ENCODE measurements around the gene COLGALT1. TPM values are rescaled to one million over a fixed set of nuclear protein-coding genes. Genes with fewer than 3 reads are reported as not detected.

The COLGALT1 gene
- total and polyA plus RNA-seq, 9 of the 15 experiments (the other 6 are each of a cell fraction or from before 2014, with no cell fraction given) = 4.9 to 119 (median 82.6) TPM

GRCh38 chr19:17605761-17606589, 50.5 kb downstream of the COLGALT1 start (continued):
- TF ChIP-seq, protein P1, sequence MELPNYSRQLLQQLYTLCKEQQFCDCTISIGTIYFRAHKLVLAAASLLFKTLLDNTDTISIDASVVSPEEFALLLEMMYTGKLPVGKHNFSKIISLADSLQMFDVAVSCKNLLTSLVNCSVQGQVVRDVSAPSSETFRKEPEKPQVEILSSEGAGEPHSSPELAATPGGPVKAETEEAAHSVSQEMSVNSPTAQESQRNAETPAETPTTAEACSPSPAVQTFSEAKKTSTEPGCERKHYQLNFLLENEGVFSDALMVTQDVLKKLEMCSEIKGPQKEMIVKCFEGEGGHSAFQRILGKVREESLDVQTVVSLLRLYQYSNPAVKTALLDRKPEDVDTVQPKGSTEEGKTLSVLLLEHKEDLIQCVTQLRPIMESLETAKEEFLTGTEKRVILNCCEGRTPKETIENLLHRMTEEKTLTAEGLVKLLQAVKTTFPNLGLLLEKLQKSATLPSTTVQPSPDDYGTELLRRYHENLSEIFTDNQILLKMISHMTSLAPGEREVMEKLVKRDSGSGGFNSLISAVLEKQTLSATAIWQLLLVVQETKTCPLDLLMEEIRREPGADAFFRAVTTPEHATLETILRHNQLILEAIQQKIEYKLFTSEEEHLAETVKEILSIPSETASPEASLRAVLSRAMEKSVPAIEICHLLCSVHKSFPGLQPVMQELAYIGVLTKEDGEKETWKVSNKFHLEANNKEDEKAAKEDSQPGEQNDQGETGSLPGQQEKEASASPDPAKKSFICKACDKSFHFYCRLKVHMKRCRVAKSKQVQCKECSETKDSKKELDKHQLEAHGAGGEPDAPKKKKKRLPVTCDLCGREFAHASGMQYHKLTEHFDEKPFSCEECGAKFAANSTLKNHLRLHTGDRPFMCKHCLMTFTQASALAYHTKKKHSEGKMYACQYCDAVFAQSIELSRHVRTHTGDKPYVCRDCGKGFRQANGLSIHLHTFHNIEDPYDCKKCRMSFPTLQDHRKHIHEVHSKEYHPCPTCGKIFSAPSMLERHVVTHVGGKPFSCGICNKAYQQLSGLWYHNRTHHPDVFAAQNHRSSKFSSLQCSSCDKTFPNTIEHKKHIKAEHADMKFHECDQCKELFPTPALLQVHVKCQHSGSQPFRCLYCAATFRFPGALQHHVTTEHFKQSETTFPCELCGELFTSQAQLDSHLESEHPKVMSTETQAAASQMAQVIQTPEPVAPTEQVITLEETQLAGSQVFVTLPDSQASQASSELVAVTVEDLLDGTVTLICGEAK (IDR thresholded peaks at IDR 0.05) = no peak
- TF ChIP-seq, protein P1 (CRISPR knock-in tag; IDR thresholded peaks at IDR 0.05) = no peak
- TF ChIP-seq MAFG (tag; conservative IDR thresholded peaks at IDR 0.05) (no peak), PCBP1 (IDR thresholded peaks at IDR 0.05; ENCODE audit: low read depth, low read length, poor library complexity, severe bottlenecking) (peak; percentile 72), CBFB (CRISPR knock-in tag; IDR thresholded peaks at IDR 0.05) (peak; percentile 80; the same call in 1 of the 2 replicates), TCF7L2 (IDR thresholded peaks at IDR 0.05; ENCODE audit: low read depth, low read length) (no peak), NONO (IDR thresholded peaks at IDR 0.05; ENCODE audit: low read depth in 2 of 2, low read length in 1 of 2) (peak; percentile 67 to 95), ATF1 (CRISPR knock-in tag; IDR thresholded peaks at IDR 0.05) (no peak; the same call in 1 of the 2 replicates), ATF1 (tag; IDR thresholded peaks at IDR 0.05) (peak; percentile 94), TOE1 (IDR thresholded peaks at IDR 0.05; ENCODE audit: borderline replicate concordance) (0 out of 2 replicates have a peak, but pooled peaks have one; percentile 13), TOE1 (CRISPR knock-in tag; IDR thresholded peaks at IDR 0.05; ENCODE audit: borderline replicate concordance, low read depth) (peak; percentile 97), ZNF766 (CRISPR knock-in tag; conservative IDR thresholded peaks at IDR 0.05) (no peak), U2AF2 (optimal IDR thresholded peaks at IDR 0.05; ENCODE audit: low read depth, low read length) (no peak), MCM3 (IDR thresholded peaks at IDR 0.05) (no peak), CTBP1 (IDR thresholded peaks at IDR 0.05; ENCODE audit: borderline replicate concordance) (peak; percentile 99)
- TF ChIP-seq, protein P2, sequence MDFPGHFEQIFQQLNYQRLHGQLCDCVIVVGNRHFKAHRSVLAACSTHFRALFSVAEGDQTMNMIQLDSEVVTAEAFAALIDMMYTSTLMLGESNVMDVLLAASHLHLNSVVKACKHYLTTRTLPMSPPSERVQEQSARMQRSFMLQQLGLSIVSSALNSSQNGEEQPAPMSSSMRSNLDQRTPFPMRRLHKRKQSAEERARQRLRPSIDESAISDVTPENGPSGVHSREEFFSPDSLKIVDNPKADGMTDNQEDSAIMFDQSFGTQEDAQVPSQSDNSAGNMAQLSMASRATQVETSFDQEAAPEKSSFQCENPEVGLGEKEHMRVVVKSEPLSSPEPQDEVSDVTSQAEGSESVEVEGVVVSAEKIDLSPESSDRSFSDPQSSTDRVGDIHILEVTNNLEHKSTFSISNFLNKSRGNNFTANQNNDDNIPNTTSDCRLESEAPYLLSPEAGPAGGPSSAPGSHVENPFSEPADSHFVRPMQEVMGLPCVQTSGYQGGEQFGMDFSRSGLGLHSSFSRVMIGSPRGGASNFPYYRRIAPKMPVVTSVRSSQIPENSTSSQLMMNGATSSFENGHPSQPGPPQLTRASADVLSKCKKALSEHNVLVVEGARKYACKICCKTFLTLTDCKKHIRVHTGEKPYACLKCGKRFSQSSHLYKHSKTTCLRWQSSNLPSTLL (IDR thresholded peaks at IDR 0.05) = no peak

Data from K562 (cell line).